ENCODE measurements around the gene RAB33A. TPM values are rescaled to one million over a fixed set of nuclear protein-coding genes. Genes with fewer than 3 reads are reported as not detected.
A peak's percentile ranks its signal among the peaks of the same experiment; 100 is the strongest.

Gene RAB33A
- total RNA-seq, 2 experiments from 2014 or later: 28.2 to 28.8 TPM

DNA sequence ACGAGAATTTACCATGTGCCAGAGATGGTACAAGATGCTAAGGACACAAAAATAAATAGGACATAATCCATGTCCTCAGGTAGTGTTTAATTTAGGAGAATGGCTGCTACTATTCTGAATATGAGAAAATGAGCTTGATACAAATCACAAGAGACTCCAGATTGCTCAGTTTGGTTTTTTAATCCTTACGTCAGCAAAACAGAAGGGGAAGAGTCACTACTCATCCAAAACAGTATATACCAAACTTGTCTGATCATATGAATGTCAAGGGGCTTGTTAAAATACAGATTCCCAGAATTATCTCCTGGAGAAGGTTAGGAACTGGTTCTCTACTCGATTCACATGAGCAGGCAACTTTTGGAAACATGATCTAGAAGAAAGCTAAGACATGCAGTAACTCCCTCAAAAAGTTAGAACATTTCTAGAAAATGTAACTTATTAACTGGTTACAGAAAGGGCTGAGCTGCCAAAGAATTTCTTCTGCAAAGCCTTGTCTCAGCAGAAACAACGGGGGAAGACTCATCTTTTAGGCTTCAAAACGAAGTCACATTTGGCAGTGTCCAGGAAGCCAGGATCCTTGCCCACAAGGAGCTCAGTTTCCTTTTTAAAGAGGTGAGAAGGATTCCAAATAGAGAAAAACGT is 9.5 kb upstream of the RAB33A start:
- intact Hi-C loops (cut with micrococcal nuclease): no loop called here
- Mint-ChIP-seq H3K27ac (no peak overlapping the region), H3K9me3 (no peaks in the 10 kb centered on the region), H3K27me3 (no peaks in the 10 kb centered on the region), H3K36me3 (ENCODE audit: low read depth) (peaks cover 2% of the 10 kb centered on the region), H3K4me3 (no peak overlapping the region), H3K4me1 (ENCODE audit: low read depth) (peaks cover 45% of the 10 kb centered on the region)
- TF ChIP-seq, protein P1, sequence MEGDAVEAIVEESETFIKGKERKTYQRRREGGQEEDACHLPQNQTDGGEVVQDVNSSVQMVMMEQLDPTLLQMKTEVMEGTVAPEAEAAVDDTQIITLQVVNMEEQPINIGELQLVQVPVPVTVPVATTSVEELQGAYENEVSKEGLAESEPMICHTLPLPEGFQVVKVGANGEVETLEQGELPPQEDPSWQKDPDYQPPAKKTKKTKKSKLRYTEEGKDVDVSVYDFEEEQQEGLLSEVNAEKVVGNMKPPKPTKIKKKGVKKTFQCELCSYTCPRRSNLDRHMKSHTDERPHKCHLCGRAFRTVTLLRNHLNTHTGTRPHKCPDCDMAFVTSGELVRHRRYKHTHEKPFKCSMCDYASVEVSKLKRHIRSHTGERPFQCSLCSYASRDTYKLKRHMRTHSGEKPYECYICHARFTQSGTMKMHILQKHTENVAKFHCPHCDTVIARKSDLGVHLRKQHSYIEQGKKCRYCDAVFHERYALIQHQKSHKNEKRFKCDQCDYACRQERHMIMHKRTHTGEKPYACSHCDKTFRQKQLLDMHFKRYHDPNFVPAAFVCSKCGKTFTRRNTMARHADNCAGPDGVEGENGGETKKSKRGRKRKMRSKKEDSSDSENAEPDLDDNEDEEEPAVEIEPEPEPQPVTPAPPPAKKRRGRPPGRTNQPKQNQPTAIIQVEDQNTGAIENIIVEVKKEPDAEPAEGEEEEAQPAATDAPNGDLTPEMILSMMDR (IDR thresholded peaks at IDR 0.05): no peak
- POLR2A ChIA-PET: interaction anchor here (0.6 kb wide), 1 partner anchor 31 kb away, joined by 5 read pairs; no protein-coding TSS in a partner anchor
- CTCF ChIA-PET: interaction anchor here (0.9 to 1.5 kb wide), 3 partner anchors 10 to 101 kb away, joined by 3 to 4 read pairs (median 4); no protein-coding TSS in a partner anchor
- no peak for DNase-seq
- ATAC-seq: no peak

DNA sequence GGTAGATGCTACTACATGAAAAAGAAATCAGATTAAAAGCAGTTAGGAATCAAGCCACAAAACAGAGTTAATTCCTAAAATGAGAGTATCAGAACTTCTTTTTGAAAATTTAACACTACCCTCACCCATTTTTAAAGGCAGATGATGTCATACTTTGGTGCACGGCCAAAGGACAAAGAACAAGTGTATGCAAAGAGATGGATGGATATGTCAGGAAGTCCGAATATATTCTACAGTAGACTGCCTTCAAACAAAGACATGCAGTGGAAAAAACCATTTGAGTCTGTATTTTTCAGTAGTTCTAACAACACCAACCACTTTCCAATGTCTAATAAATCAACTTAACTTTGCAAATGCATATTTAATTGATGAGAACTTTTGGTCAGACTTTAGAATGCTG is 8.4 kb upstream of the RAB33A start:
- H3K4me1 Mint-ChIP-seq (ENCODE audit: low read depth): peaks cover 44% of the 10 kb centered on the region
- ATAC-seq (no peak), DNase-seq (no peak)
- CTCF ChIA-PET: interaction anchor here (1.5 kb wide), 1 partner anchor 84 kb away, joined by 6 read pairs; no protein-coding TSS in a partner anchor
- peak overlapping the region; percentile 29 for H3K4me3 Mint-ChIP-seq
- H3K27me3 Mint-ChIP-seq: no peaks in the 10 kb centered on the region
- H3K27ac Mint-ChIP-seq: no peak overlapping the region
- POLR2A ChIA-PET: no interaction called here
- no peaks in the 10 kb centered on the region for H3K9me3 Mint-ChIP-seq
- TF ChIP-seq, protein P1 (IDR thresholded peaks at IDR 0.05): no peak
- peaks cover 2% of the 10 kb centered on the region for H3K36me3 Mint-ChIP-seq (ENCODE audit: low read depth)
- intact Hi-C loops (cut with micrococcal nuclease): no loop called here

DNA sequence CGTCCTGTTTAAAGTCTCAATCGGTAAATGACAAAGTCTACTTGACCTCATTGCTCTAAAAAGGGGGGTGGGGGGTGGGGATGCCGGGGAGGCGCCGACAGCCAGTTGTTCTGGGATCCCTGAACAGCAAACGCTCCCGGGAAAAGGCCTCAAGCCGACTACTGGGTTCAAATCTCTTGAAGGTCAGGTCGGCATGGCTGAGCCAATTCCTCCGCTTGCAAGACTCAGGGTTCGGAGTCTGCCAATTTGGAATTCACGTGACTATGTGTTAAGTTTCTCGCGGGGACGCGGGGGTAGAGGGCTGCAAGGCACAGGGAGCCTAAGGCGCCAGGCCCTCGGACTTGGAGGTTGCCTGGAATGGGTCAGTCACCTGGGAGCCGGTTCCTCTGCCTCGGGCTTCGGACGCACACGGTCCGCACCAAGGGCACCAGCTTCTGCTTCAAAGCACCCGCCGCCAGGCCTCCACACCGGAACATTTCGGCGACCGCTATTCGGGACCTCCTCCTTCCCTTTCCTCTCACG is 6.5 kb upstream of the RAB33A start:
- Mint-ChIP-seq H3K4me3 (peak overlapping the region; percentile 92), H3K4me1 (ENCODE audit: low read depth) (peaks cover 33% of the 10 kb centered on the region), H3K27me3 (no peaks in the 10 kb centered on the region), H3K27ac (peak overlapping the region; percentile 96), H3K9me3 (no peaks in the 10 kb centered on the region), H3K36me3 (ENCODE audit: low read depth) (peaks cover 2% of the 10 kb centered on the region)
- CTCF ChIA-PET: interaction anchor here (1.1 to 1.3 kb wide), 3 partner anchors 18 to 86 kb away, joined by 3 to 7 read pairs (median 5); no protein-coding TSS in a partner anchor
- ATAC-seq: peak; percentile 14
- peak; percentile 43 for DNase-seq
- TF ChIP-seq, protein P1 (IDR thresholded peaks at IDR 0.05): no peak
- intact Hi-C loops (cut with micrococcal nuclease): no loop called here
- POLR2A ChIA-PET: interaction anchor here (0.5 to 1.3 kb wide), 4 partner anchors 10 to 61 kb away, joined by 3 to 4 read pairs (median 3); no protein-coding TSS in a partner anchor

DNA sequence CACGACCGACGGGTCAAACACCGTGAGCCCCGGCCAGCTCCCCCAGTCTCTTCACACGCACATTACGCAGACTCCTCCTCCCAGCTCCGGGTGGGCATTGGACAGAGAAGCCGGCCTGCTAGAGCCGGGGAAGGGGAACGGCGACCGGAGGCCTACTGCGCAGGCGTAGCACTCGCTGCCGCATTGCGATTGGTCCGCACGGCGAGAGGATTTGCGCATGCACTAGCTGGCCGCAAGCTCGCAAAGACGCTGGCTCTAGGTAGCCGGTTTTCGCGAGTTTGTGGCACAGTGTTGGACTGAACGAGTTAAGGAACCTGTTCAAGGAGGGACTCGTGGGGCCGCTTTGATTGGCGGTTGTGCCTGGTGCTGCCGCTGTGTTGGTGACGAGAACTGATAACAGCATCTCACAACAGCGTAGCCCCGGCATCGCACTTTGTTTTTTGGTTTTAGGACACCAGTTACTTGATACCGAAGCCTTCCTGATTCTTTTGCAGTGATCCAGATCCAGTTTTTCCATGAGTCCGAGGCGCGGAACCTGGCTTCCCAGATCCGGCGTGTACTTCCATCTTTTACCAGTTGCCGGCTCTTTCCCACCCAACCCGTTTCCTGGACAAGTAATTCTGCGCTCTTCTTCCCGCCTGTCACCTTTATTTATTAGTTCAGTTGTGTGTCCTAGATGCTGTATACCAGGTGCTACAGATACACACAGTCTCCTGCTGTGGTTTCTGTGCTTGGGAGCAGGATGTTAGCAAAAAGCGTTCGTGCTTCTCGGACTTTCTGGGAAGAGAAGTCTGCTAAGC is 5.9 kb upstream of the RAB33A start, which contains the start of gene AIFM1:
TSS of gene AIFM1 (minus strand) at position 139 of the 800 bp plus-strand sequence. CDS start 185 bp downstream, outside the sequence.
- peaks cover 2% of the 10 kb centered on the region for H3K36me3 Mint-ChIP-seq (ENCODE audit: low read depth)
- CTCF ChIA-PET: interaction anchor here (1.2 to 1.3 kb wide), 2 partner anchors 26 to 86 kb away, joined by 3 to 7 read pairs; no protein-coding TSS in a partner anchor
- intact Hi-C loops (cut with micrococcal nuclease): no loop called here
- TF ChIP-seq, protein P1 (IDR thresholded peaks at IDR 0.05): no peak
- H3K9me3 Mint-ChIP-seq: no peaks in the 10 kb centered on the region
- peak within 1 kb of the TSS; percentile 92 for H3K4me3 Mint-ChIP-seq
- H3K27me3 Mint-ChIP-seq: no peaks in the 10 kb centered on the region
- POLR2A ChIA-PET: interaction anchor here (0.5 to 1.3 kb wide), 4 partner anchors 10 to 61 kb away, joined by 3 to 4 read pairs (median 3); no protein-coding TSS in a partner anchor
- DNase-seq: peak; percentile 90
- ATAC-seq: peak; percentile 93
- peak within 1 kb of the TSS; percentile 96 for H3K27ac Mint-ChIP-seq
- peaks cover 37% of the 10 kb centered on the region for H3K4me1 Mint-ChIP-seq (ENCODE audit: low read depth)
